NB4 (cell line): Measurements from ENCODE around the gene LY6G6F.

ENCODE experiments used
- DNase-seq: peaks from one replicate; pipeline ENCODE4 v3.0.0; 2010; ENCODE audit warnings: low read depth
- H3K4me3 ChIP-seq: one replicate; pipeline ENCODE4 v1.5.1; 2011; ENCODE audit warnings: mild to moderate bottlenecking, low read depth, low read length, moderate library complexity
- MYC ChIP-seq: IDR thresholded peaks from 2 replicates; pipeline ENCODE4 v1.6.1; 2011; ENCODE audit warnings: low read depth, low read length
- POLR2A ChIP-seq: IDR thresholded peaks from 2 replicates; pipeline ENCODE4 v1.6.1; 2011; ENCODE audit warnings: mild to moderate bottlenecking; ENCODE audit not compliant: insufficient read length; ENCODE audit errors: extremely low read depth
- TF ChIP-seq, protein P1 (sequence below): IDR thresholded peaks from one replicate; pipeline ENCODE4 v1.5.1; 2012; ENCODE audit warnings: low read depth, low read length
- TF ChIP-seq, protein P2 (sequence below): IDR thresholded peaks from 2 replicates; pipeline ENCODE4 v1.6.1; 2011; ENCODE audit warnings: low read depth, low read length

The LY6G6F gene

DNA sequence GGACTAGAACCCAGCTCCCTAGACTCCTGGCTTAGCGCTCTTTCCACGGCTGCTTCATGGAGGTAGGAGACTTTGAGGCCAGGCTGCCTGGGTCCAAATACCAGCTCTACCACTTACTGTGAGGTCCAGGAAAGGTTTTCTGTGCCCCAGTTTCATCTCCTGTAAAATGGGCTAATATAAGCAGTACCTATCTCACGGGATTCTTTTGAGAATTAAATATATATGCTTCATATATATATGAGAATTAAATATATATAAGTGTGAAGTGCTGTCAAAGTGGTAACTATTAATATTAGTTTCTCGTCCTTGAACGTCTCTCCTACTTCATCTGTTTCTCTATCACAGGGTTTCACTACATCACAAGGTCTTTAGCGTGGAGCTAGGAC is 15.6 kb upstream of the LY6G6F start:
- no peak for TF ChIP-seq POLR2A
- TF ChIP-seq, protein P1, sequence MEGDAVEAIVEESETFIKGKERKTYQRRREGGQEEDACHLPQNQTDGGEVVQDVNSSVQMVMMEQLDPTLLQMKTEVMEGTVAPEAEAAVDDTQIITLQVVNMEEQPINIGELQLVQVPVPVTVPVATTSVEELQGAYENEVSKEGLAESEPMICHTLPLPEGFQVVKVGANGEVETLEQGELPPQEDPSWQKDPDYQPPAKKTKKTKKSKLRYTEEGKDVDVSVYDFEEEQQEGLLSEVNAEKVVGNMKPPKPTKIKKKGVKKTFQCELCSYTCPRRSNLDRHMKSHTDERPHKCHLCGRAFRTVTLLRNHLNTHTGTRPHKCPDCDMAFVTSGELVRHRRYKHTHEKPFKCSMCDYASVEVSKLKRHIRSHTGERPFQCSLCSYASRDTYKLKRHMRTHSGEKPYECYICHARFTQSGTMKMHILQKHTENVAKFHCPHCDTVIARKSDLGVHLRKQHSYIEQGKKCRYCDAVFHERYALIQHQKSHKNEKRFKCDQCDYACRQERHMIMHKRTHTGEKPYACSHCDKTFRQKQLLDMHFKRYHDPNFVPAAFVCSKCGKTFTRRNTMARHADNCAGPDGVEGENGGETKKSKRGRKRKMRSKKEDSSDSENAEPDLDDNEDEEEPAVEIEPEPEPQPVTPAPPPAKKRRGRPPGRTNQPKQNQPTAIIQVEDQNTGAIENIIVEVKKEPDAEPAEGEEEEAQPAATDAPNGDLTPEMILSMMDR: no peak
- no peak for TF ChIP-seq MYC
- TF ChIP-seq, protein P2, sequence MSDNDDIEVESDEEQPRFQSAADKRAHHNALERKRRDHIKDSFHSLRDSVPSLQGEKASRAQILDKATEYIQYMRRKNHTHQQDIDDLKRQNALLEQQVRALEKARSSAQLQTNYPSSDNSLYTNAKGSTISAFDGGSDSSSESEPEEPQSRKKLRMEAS: no peak
- DNase-seq: no peak
- no peak overlapping the region for H3K4me3 ChIP-seq

DNA sequence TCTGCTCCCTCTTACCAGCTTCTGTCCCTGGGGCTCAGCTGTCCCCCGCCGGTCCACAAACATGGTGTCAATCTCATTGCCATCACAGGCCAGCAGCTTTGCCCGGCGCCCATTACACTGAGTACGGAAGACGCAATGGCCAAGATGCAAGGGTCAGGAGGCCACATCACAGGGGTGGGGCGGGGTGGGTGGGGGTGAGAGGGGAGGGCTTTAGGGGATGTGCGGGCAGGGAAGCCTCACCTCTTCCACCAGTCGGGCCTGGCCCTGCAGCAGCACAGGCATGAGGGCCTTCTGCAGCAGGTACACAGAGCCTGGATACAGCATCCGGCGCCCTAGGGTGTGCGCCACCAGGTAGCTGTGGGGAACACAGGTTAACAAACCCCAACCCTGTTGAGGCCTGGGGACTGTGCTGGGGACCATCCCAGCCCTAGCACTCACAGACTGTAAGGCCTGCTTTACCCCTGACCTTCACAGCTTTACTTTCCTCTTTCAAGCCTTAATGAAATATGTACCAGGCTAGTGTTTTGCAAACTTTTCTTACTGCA is 15.0 kb upstream of the LY6G6F start:
- TF ChIP-seq MYC: no peak
- TF ChIP-seq POLR2A: no peak
- TF ChIP-seq, protein P2: no peak
- TF ChIP-seq, protein P1: no peak
- H3K4me3 ChIP-seq: no peak overlapping the region
- DNase-seq: no peak

DNA sequence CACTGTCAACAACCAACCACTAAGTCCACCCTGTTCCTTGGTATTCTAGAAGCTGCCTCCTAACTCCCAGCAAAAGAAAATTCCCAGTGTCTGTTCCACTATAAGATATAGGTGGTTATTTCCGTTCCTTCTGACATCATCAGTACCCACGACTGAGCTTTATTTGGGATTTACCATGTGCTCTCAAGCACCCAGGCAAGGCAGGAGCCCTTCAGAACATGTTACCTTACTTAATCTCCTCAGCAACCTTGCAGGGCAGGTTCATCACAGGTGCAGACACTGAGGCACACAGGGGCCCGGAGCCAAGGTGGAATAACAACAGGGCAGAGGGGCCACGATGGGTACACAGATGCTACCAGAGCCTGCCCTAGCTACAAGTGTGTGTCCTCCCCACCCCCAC is 14.3 kb upstream of the LY6G6F start:
- TF ChIP-seq, protein P2: no peak
- TF ChIP-seq MYC (no peak), POLR2A (no peak)
- TF ChIP-seq, protein P1: no peak
- DNase-seq: no peak
- no peak overlapping the region for H3K4me3 ChIP-seq

DNA sequence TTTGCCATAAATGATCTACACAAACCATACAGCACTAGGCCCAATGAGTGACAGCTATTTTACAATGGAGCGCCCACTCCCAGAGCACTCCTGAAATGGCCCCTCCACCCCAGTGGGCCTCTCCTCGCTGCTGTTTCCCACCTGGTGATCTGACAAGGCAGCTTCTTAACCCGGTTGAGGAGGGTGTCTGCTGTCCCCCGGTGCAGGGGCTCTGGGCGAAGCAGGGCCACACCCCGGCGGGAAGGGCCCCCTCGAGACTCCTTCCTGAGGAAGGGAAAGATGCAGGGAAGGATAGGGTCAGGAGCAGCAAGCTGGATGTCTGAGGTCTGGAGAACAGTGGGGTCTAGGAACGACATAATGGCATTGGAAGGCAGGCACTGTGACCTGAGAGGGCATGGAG is 13.8 kb upstream of the LY6G6F start:
- no peak overlapping the region for H3K4me3 ChIP-seq
- DNase-seq: no peak
- TF ChIP-seq MYC (no peak), POLR2A (no peak)
- TF ChIP-seq, protein P1: no peak
- TF ChIP-seq, protein P2: no peak

DNA sequence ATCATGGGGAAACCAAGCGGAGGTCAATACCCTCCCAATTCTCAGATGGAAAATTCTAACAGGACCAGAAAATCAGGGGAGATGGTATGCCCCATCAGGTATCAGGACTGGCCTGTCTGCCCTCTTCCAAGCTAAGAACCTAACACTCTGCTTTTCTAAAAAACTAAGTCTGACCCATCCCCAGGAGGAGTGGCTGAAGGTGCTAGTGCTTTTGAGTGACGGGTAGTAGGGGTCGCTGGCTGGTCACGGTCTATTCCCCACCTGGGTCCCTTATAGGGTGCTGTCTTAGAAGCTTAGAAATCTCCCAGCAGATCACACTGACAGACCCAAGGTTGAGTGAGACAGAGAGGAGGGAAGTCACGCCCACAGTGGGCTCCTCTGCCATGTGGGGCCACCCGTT is 13.1 kb upstream of the LY6G6F start:
- no peak for TF ChIP-seq MYC
- TF ChIP-seq POLR2A: no peak
- TF ChIP-seq, protein P2: no peak
- TF ChIP-seq, protein P1: no peak
- DNase-seq: no peak
- H3K4me3 ChIP-seq: no peak overlapping the region
